ENCODE results near the gene RYR2.

The RYR2 gene

DNA sequence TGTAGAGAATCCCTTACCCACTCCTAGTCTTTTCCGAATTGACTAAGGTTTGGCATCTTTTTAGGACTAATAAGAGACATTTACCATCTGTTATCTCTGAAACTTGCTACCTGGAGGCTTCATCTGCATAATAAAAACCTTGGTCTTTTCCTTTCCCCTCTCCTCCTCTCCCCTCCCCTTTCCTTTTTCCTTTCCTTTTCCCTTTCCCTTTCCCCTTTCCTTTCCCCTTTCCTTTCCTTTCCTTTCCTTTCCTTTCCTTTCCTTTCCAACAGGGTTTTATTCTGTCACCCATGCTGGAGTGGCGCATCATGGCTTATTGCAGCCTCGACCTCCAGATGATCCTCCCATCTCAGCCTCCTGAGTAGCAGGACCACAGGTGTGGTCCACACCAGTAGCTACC lies 195.7 kb downstream of the RYR2 start:
- no peak overlapping the region for H3K4me3 ChIP-seq (ENCODE audit: low read depth, low read length)
- H3K9me3 ChIP-seq (ENCODE audit: control insufficient read depth, low read length) = no peaks in the 10 kb centered on the region
- no peaks in the 10 kb centered on the region for H3K36me3 ChIP-seq (ENCODE audit: control insufficient read depth, insufficient read depth, low read length)
- no peak overlapping the region for H3K4me2 ChIP-seq (ENCODE audit: low read length)
- no peaks in the 10 kb centered on the region for H3K4me1 ChIP-seq
- H3K9ac ChIP-seq = no peak overlapping the region
- H3K79me2 ChIP-seq = no peaks in the 10 kb centered on the region
- H3K27ac ChIP-seq = no peak overlapping the region
- H2AFZ ChIP-seq = no peak overlapping the region
- TF ChIP-seq, protein P1, sequence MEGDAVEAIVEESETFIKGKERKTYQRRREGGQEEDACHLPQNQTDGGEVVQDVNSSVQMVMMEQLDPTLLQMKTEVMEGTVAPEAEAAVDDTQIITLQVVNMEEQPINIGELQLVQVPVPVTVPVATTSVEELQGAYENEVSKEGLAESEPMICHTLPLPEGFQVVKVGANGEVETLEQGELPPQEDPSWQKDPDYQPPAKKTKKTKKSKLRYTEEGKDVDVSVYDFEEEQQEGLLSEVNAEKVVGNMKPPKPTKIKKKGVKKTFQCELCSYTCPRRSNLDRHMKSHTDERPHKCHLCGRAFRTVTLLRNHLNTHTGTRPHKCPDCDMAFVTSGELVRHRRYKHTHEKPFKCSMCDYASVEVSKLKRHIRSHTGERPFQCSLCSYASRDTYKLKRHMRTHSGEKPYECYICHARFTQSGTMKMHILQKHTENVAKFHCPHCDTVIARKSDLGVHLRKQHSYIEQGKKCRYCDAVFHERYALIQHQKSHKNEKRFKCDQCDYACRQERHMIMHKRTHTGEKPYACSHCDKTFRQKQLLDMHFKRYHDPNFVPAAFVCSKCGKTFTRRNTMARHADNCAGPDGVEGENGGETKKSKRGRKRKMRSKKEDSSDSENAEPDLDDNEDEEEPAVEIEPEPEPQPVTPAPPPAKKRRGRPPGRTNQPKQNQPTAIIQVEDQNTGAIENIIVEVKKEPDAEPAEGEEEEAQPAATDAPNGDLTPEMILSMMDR (IDR thresholded peaks at IDR 0.05) = no peak
- no peaks in the 10 kb centered on the region for H3K27me3 ChIP-seq (ENCODE audit: control insufficient read depth, insufficient read depth, low read length)

DNA sequence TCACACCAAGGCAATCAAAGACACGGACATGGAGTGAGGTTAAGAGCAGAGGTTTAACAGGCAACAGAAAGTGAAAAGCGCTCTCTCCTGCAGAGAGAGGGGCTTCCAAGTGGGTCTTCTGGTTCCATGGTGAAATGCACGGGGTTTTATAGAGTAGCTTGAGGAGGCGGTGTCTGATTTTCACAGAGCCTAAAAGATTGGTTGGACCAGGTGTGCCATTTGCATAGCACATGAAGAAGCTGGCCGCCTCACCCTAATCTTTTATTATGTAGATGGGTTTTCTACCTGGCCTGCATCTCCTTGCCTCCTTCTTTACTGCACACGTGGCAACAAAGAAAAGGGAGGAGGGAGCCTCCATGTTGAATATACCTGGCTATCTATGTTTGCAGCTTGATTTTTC lies 197.3 kb downstream of the RYR2 start:
- Histone ChIP-seq H3K36me3 (ENCODE audit: control insufficient read depth, insufficient read depth, low read length) (no peaks in the 10 kb centered on the region), H3K9ac (no peak overlapping the region), H3K9me3 (ENCODE audit: control insufficient read depth, low read length) (no peaks in the 10 kb centered on the region), H3K27ac (no peak overlapping the region), H2AFZ (no peak overlapping the region), H3K27me3 (ENCODE audit: control insufficient read depth, insufficient read depth, low read length) (no peaks in the 10 kb centered on the region), H3K4me3 (ENCODE audit: low read depth, low read length) (no peak overlapping the region), H3K79me2 (no peaks in the 10 kb centered on the region), H3K4me1 (no peaks in the 10 kb centered on the region), H3K4me2 (ENCODE audit: low read length) (no peak overlapping the region)
- TF ChIP-seq, protein P1 (IDR thresholded peaks at IDR 0.05) = no peak

DNA sequence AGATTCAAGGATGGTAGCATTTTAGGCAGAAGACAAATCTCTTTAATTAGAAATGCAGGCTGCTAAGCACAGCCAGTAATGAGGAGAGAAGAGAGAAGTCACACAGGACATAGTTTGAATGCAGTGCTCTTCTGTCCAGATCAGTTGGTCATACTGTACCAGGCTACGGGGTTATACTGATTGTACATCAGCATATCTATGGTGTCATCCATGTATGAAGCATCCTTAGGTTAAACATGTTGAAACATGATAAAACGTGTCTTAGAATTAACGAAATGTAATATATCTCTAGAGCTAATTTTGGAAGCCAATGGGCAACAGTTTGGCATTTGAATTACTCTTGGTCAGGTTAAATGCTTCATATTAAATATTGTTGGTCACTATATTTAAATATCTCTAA lies 199.1 kb downstream of the RYR2 start:
- H3K36me3 ChIP-seq (ENCODE audit: control insufficient read depth, insufficient read depth, low read length) = no peaks in the 10 kb centered on the region
- no peaks in the 10 kb centered on the region for H3K9me3 ChIP-seq (ENCODE audit: control insufficient read depth, low read length)
- H3K27ac ChIP-seq = no peak overlapping the region

DNA sequence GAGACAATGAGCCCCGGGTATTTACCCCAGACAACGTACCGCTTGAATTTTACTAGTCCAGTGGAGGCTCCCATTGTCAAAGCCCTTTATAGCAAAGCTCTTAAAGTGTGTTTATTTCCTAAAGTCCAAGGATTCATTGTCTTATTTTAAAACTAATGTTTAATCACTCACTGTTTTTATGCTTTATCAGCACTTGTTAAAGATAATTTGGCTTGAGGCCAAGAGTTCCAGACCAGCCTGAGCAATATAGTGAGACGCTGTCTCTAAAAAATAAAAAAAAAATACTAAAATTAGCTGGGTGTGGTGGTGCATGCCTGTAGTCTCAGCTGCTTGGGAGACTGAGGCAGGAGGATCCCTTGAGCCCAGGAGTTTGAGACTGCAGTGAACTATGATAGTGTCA lies 202.8 kb downstream of the RYR2 start:
- H3K4me3 ChIP-seq (ENCODE audit: low read depth, low read length) = no peak overlapping the region
- no peaks in the 10 kb centered on the region for H3K36me3 ChIP-seq (ENCODE audit: control insufficient read depth, insufficient read depth, low read length)
- H3K79me2 ChIP-seq = no peaks in the 10 kb centered on the region
- no peak overlapping the region for H2AFZ ChIP-seq
- no peaks in the 10 kb centered on the region for H3K9me3 ChIP-seq (ENCODE audit: control insufficient read depth, low read length)
- no peak overlapping the region for H3K9ac ChIP-seq
- no peak overlapping the region for H3K27ac ChIP-seq
- no peaks in the 10 kb centered on the region for H3K4me1 ChIP-seq
- no peak overlapping the region for H3K4me2 ChIP-seq (ENCODE audit: low read length)
- TF ChIP-seq, protein P1 (IDR thresholded peaks at IDR 0.05) = no peak
- H3K27me3 ChIP-seq (ENCODE audit: control insufficient read depth, insufficient read depth, low read length) = no peaks in the 10 kb centered on the region

More for the DNA sequence above, 199.1 kb downstream of the RYR2 start:
- Histone ChIP-seq H2AFZ (no peak overlapping the region), H3K4me3 (ENCODE audit: low read depth, low read length) (no peak overlapping the region), H3K4me1 (no peaks in the 10 kb centered on the region), H3K27me3 (ENCODE audit: control insufficient read depth, insufficient read depth, low read length) (no peaks in the 10 kb centered on the region), H3K9ac (no peak overlapping the region), H3K79me2 (no peaks in the 10 kb centered on the region), H3K4me2 (ENCODE audit: low read length) (no peak overlapping the region)
- TF ChIP-seq, protein P1 (IDR thresholded peaks at IDR 0.05) = no peak

DNA sequence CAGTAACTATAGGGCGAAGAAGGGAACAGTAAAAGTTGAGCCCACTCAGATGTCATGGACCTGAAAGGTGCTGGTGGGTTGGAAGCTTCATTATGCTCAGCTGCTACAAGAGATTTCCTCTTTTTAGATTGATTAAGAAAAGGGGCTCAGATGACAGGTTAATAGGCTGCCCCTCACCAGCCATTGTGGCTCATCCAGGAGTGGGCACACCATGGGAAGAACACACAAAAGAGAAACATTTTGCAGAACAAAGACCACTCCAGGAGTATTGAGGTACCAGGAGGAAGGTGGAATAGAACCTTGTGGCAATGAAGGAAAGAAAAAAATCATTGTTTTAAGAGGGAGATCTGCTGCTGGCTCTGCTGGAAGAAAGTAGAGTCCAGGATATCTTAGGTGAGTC lies 205.5 kb downstream of the RYR2 start:
- H3K79me2 ChIP-seq = no peaks in the 10 kb centered on the region
- no peak overlapping the region for H2AFZ ChIP-seq
- H3K4me1 ChIP-seq = no peaks in the 10 kb centered on the region
- no peaks in the 10 kb centered on the region for H3K27me3 ChIP-seq (ENCODE audit: control insufficient read depth, insufficient read depth, low read length)
- no peak overlapping the region for H3K9ac ChIP-seq
- no peak overlapping the region for H3K4me3 ChIP-seq (ENCODE audit: low read depth, low read length)
- TF ChIP-seq, protein P1 (IDR thresholded peaks at IDR 0.05) = no peak
- H3K27ac ChIP-seq = no peak overlapping the region
- H3K4me2 ChIP-seq (ENCODE audit: low read length) = no peak overlapping the region
- H3K9me3 ChIP-seq (ENCODE audit: control insufficient read depth, low read length) = no peaks in the 10 kb centered on the region
- H3K36me3 ChIP-seq (ENCODE audit: control insufficient read depth, insufficient read depth, low read length) = no peaks in the 10 kb centered on the region
